ENCODE results near the gene SAMD11. TPM values are rescaled to one million over a fixed set of nuclear protein-coding genes. Genes with fewer than 3 reads are reported as not detected.
A peak's percentile ranks its signal among the peaks of the same experiment; 100 is the strongest.

Gene SAMD11
- total and polyA plus RNA-seq, 2 of the 13 experiments (the other 11 are each of a cell fraction or from before 2014, with no cell fraction given), result 0.11 TPM; not detected in 1

- DNase-seq (ENCODE audit: low spot score) (no peak), FAIRE-seq (no peak), ATAC-seq (no peak; the same call in 2 of the 3 replicates)
- H3K4me2 ChIP-seq (ENCODE audit: low read depth, low read length), result peak overlapping the region; percentile 64
- no peaks in the 10 kb centered on the region for H3K9me3 ChIP-seq (ENCODE audit: low read length)
- no peaks in the 10 kb centered on the region for H4K20me1 ChIP-seq (ENCODE audit: insufficient read depth, low read length)
- ChIA-PET POLR2A (no interaction called here), CTCF (ENCODE audit: low intra/inter-chr PET ratio, low total read pairs) (interaction anchor here (0.9 to 1.4 kb wide), 2 partner anchors 9 to 26 kb away, joined by 3 read pairs; no protein-coding TSS in a partner anchor)
- WGBS (ENCODE audit: low lambda C conversion rate), result 3% methylated on average over 14 of the region's 15 CpGs
- H3K27ac ChIP-seq (ENCODE audit: extremely low read length, insufficient read depth, low read length), result no peak overlapping the region
- no peak overlapping the region for H3K9ac ChIP-seq (ENCODE audit: insufficient read depth, low read depth, low read length)
- intact Hi-C loops (cut with micrococcal nuclease; ENCODE audit: unreplicated experiment) (no loop called here), in situ Hi-C loops (cut with HindIII; ENCODE audit: extremely low pct_ligation_motif_present, low pct_unique_long_range_greater_than_20kb) (no loop called here)
- H3K4me3 ChIP-seq (replicated peaks in 1 of 3; ENCODE audit: insufficient read depth in 1 of 3, low read depth in 2 of 3, low read length in 3 of 3), result peak overlapping the region in 1 of 3 experiments; percentile 23; a peak in 1 of 6 replicates
- BruUV-seq (replicated peaks), result no TSS peak
- H3K36me3 ChIP-seq (replicated peaks in 1 of 2; ENCODE audit: control insufficient read depth in 1 of 2, insufficient read depth in 2 of 2, low read length in 2 of 2), result no peaks in the 10 kb centered on the region
- H3K27me3 ChIP-seq (ENCODE audit: control insufficient read depth in 1 of 2, insufficient read depth in 2 of 2, low read length in 2 of 2), result peaks cover 29 to 74% of the 10 kb centered on the region in 2 experiments
- H3K4me1 ChIP-seq (ENCODE audit: insufficient read depth, low read length), result peaks cover 47% of the 10 kb centered on the region
- H2AFZ ChIP-seq (ENCODE audit: low read length), result no peak overlapping the region
- H3K79me2 ChIP-seq (ENCODE audit: insufficient read depth, low read length), result no peaks in the 10 kb centered on the region
- TF ChIP-seq HNF4A (CRISPR knock-in tag; IDR thresholded peaks at IDR 0.05) (peak; percentile 37), RBM22 (optimal IDR thresholded peaks at IDR 0.05; ENCODE audit: low read length) (no peak), HNRNPK (IDR thresholded peaks at IDR 0.05; ENCODE audit: low read depth, low read length, poor library complexity, severe bottlenecking) (no peak), ZNF768 (CRISPR knock-in tag; IDR thresholded peaks at IDR 0.05) (peak; percentile 6; the same call in 1 of the 2 replicates), TCF7 (IDR thresholded peaks at IDR 0.05; ENCODE audit: low read depth) (no peak), ZMYM2 (CRISPR knock-in tag; IDR thresholded peaks at IDR 0.05) (no peak), MIXL1 (CRISPR knock-in tag; IDR thresholded peaks at IDR 0.05) (no peak), NFATC3 (CRISPR knock-in tag; IDR thresholded peaks at IDR 0.05) (no peak), ZNF124 (CRISPR knock-in tag; IDR thresholded peaks at IDR 0.05) (no peak), REST (IDR thresholded peaks at IDR 0.05; ENCODE audit: borderline replicate concordance in 1 of 2, low read depth in 1 of 2, low read length in 2 of 2) (peak in 1 of 2 experiments; percentile 13; a peak in 1 of 4 replicates), HCFC1 (IDR thresholded peaks at IDR 0.05; ENCODE audit: low read depth, low read length) (no peak), ZBTB46 (CRISPR knock-in tag; IDR thresholded peaks at IDR 0.05; ENCODE audit: borderline replicate concordance) (no peak), NR1H2 (CRISPR knock-in tag; IDR thresholded peaks at IDR 0.05; ENCODE audit: borderline replicate concordance, low read depth) (no peak), NKX3-1 (CRISPR knock-in tag; IDR thresholded peaks at IDR 0.05) (no peak), ZFX (CRISPR knock-in tag; IDR thresholded peaks at IDR 0.05; ENCODE audit: low read depth) (peak; percentile 36; the same call in 1 of the 2 replicates), EEA1 (CRISPR knock-in tag; IDR thresholded peaks at IDR 0.05; ENCODE audit: borderline replicate concordance) (no peak), CEBPB (IDR thresholded peaks at IDR 0.05; ENCODE audit: borderline replicate concordance, low read depth, low read length) (no peak), ZNF652 (CRISPR knock-in tag; IDR thresholded peaks at IDR 0.05; ENCODE audit: borderline replicate concordance, low read depth) (peak; percentile 74), ZNF143 (CRISPR knock-in tag; IDR thresholded peaks at IDR 0.05) (no peak)
Measured at GRCh38 chr1:911875-912739, 11.6 kb upstream of the SAMD11 start.

Measured in HepG2 (cell line).